Parathyroid adenoma (tissue), 2 donors: ENCODE measurements around the gene PRKAR1A.

Experiments used
- H2AFZ ChIP-seq: fragments of 300-600 bp; sonication (generic); one replicate; pipeline ENCODE4 v1.7.0; 2017; ENCODE audit warnings: antibody characterized with exemption, mild to moderate bottlenecking
- H3K27ac ChIP-seq: fragments of 300-600 bp; sonication (generic); one replicate; pipeline ENCODE4 v1.7.0; 2017
- H3K27me3 ChIP-seq: fragments of 300-600 bp; sonication (generic); one replicate; pipeline ENCODE4 v1.7.0; 2017; ENCODE audit warnings: low read length; ENCODE audit not compliant: control insufficient read depth, insufficient read depth
- H3K36me3 ChIP-seq: fragments of 300-600 bp; sonication (generic); one replicate; pipeline ENCODE4 v1.7.0; 2017; ENCODE audit warnings: low read length; ENCODE audit not compliant: control insufficient read depth, insufficient read depth
- H3K4me1 ChIP-seq: fragments of 300-600 bp; sonication (generic); one replicate; pipeline ENCODE4 v1.7.0; 2017; ENCODE audit warnings: control low read depth
- H3K4me2 ChIP-seq: fragments of 300-600 bp; sonication (generic); one replicate; pipeline ENCODE4 v1.7.0; 2017; ENCODE audit warnings: low read length
- H3K4me3 ChIP-seq: fragments of 300-600 bp; sonication (generic); one replicate; pipeline ENCODE4 v1.7.0; 2017; ENCODE audit warnings: low read depth, low read length
- H3K79me2 ChIP-seq: fragments of 300-600 bp; sonication (generic); one replicate; pipeline ENCODE4 v1.7.0; 2017; ENCODE audit warnings: control low read depth
- H3K9ac ChIP-seq: fragments of 300-600 bp; sonication (generic); one replicate; pipeline ENCODE4 v1.7.0; 2017; ENCODE audit warnings: mild to moderate bottlenecking
- H3K9me3 ChIP-seq: fragments of 300-600 bp; sonication (generic); one replicate; pipeline ENCODE4 v1.7.0; 2017; ENCODE audit warnings: low read length; ENCODE audit not compliant: control insufficient read depth
- CTCF ChIP-seq: fragments of 300-600 bp; sonication (generic); IDR thresholded peaks from one replicate; pipeline ENCODE4 v1.7.0; 2017; ENCODE audit warnings: antibody characterized with exemption, mild to moderate bottlenecking
- donor health status: primary hyperparathyroidism.

The PRKAR1A gene

GRCh38 chr17:68591583-68591982 is 79.4 kb downstream of the PRKAR1A start:
- Histone ChIP-seq H2AFZ (peak overlapping the region; percentile 65), H3K27ac (no peak overlapping the region), H3K9ac (no peak overlapping the region), H3K4me1 (no peaks in the 10 kb centered on the region), H3K36me3 (no peaks in the 10 kb centered on the region), H3K27me3 (no peaks in the 10 kb centered on the region), H3K79me2 (no peaks in the 10 kb centered on the region), H3K4me2 (no peak overlapping the region), H3K4me3 (no peak overlapping the region), H3K9me3 (no peaks in the 10 kb centered on the region)
- no peak for TF ChIP-seq CTCF

DNA sequence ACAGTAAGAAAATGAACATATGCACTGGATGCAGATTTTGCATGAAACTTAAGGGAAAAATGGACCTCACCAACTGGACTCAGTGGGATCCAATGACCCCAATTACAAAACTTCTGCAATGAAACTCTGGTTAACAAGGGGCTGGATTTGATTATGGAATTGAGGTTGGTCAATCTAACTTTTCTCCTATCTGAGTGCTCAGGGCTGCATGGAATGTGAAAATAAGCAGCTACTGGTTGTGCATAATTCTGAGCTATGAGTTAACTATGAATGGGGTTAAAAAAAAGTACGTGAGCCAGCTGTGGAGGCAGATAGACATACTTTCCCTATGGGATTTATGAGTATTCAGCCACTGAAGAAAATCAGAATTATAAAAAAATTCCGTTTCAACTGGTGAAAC is 79.8 kb downstream of the PRKAR1A start:
- no peak overlapping the region for H3K4me3 ChIP-seq
- H2AFZ ChIP-seq, result peak overlapping the region; percentile 65
- no peak overlapping the region for H3K27ac ChIP-seq
- no peaks in the 10 kb centered on the region for H3K9me3 ChIP-seq
- H3K36me3 ChIP-seq, result no peaks in the 10 kb centered on the region
- H3K79me2 ChIP-seq, result no peaks in the 10 kb centered on the region
- H3K27me3 ChIP-seq, result no peaks in the 10 kb centered on the region
- no peak for TF ChIP-seq CTCF
- H3K4me2 ChIP-seq, result no peak overlapping the region
- no peak overlapping the region for H3K9ac ChIP-seq
- no peaks in the 10 kb centered on the region for H3K4me1 ChIP-seq

GRCh38 chr17:68592682-68593641 is 80.7 kb downstream of the PRKAR1A start:
- Histone ChIP-seq H3K4me3 (no peak overlapping the region), H3K27ac (no peak overlapping the region), H3K36me3 (no peaks in the 10 kb centered on the region), H3K4me1 (no peaks in the 10 kb centered on the region), H3K9ac (no peak overlapping the region), H3K27me3 (no peaks in the 10 kb centered on the region), H3K9me3 (no peaks in the 10 kb centered on the region), H3K79me2 (no peaks in the 10 kb centered on the region), H3K4me2 (no peak overlapping the region), H2AFZ (no peak overlapping the region)
- TF ChIP-seq CTCF, result no peak

- Histone ChIP-seq H3K4me2 (no peak overlapping the region), H2AFZ (no peak overlapping the region), H3K27me3 (no peaks in the 10 kb centered on the region), H3K9ac (no peak overlapping the region), H3K79me2 (no peaks in the 10 kb centered on the region), H3K4me3 (no peak overlapping the region), H3K27ac (no peak overlapping the region), H3K4me1 (no peaks in the 10 kb centered on the region), H3K9me3 (no peaks in the 10 kb centered on the region), H3K36me3 (no peaks in the 10 kb centered on the region)
- TF ChIP-seq CTCF, result no peak
These were observed 82.3 kb downstream of the PRKAR1A start for GRCh38 chr17:68594552-68594951.

- Histone ChIP-seq H3K27me3 (no peaks in the 10 kb centered on the region), H3K79me2 (no peaks in the 10 kb centered on the region), H3K4me3 (no peak overlapping the region), H3K4me2 (no peak overlapping the region), H3K27ac (no peak overlapping the region), H3K9ac (no peak overlapping the region), H3K36me3 (no peaks in the 10 kb centered on the region), H2AFZ (no peak overlapping the region), H3K4me1 (no peaks in the 10 kb centered on the region), H3K9me3 (no peaks in the 10 kb centered on the region)
- no peak for TF ChIP-seq CTCF
These were observed 83.3 kb downstream of the PRKAR1A start for GRCh38 chr17:68595496-68595895.
